Activated CD4-positive, alpha-beta T cell treated with anti-CD3 and anti-CD28 coated beads for 1 hour (primary cell): ENCODE data around the gene LRRC8A.
A peak's percentile ranks its signal among the peaks of the same experiment; 100 is the strongest.

Source experiments
- DNase-seq: peaks from one replicate; pipeline ENCODE4 v3.0.0-alpha.2; 2020

The LRRC8A gene

GRCh38 chr9:128902351-128903078 lies 20.6 kb downstream of the LRRC8A start:
- DNase-seq, result peak; percentile 78

GRCh38 chr9:128903079-128903461 lies 21.1 kb downstream of the LRRC8A start:
- no peak for DNase-seq

GRCh38 chr9:128903871-128904620 lies 22.1 kb downstream of the LRRC8A start:
- no peak for DNase-seq

- DNase-seq, result no peak
Observed at GRCh38 chr9:128905964-128906363, 24.0 kb downstream of the LRRC8A start.

GRCh38 chr9:128906741-128907140 lies 24.8 kb downstream of the LRRC8A start:
- DNase-seq, result no peak

- no peak for DNase-seq
Observed at GRCh38 chr9:128908372-128908771, 26.4 kb downstream of the LRRC8A start.

- DNase-seq, result no peak
Observed at GRCh38 chr9:128909859-128910258, 27.9 kb downstream of the LRRC8A start.

- no peak for DNase-seq
Observed at GRCh38 chr9:128910906-128911305, 29.0 kb downstream of the LRRC8A start.

- no peak for DNase-seq
Observed at GRCh38 chr9:128911529-128912035, 29.6 kb downstream of the LRRC8A start.

- DNase-seq, result no peak
Observed at GRCh38 chr9:128912270-128912853, 30.4 kb downstream of the LRRC8A start.

- no peak for DNase-seq
Observed at GRCh38 chr9:128913048-128913900, 31.3 kb downstream of the LRRC8A start.

GRCh38 chr9:128913995-128914772 lies 32.3 kb downstream of the LRRC8A start:
- DNase-seq, result no peak

- DNase-seq, result no peak
Observed at GRCh38 chr9:128916204-128916603, 34.3 kb downstream of the LRRC8A start.

GRCh38 chr9:128916745-128917144 lies 34.8 kb downstream of the LRRC8A start:
- DNase-seq, result no peak

GRCh38 chr9:128917151-128917849 lies 35.4 kb downstream of the LRRC8A start:
- no peak for DNase-seq

- DNase-seq, result no peak
Observed at GRCh38 chr9:128918921-128919320, 37.0 kb downstream of the LRRC8A start.

GRCh38 chr9:128919402-128920089 lies 37.6 kb downstream of the LRRC8A start:
- DNase-seq, result no peak

- no peak for DNase-seq
Observed at GRCh38 chr9:128920381-128921058, 38.6 kb downstream of the LRRC8A start, which contains the start of gene PHYHD1. Gene PHYHD1 (plus strand): TSS chr9:128920982. CDS start chr9:128922324, 1,342 bp downstream.

GRCh38 chr9:128921881-128922763 lies 40.2 kb downstream of the LRRC8A start:
- no peak for DNase-seq
